ENCODE data around the gene GPNMB. TPM values are rescaled to one million over a fixed set of nuclear protein-coding genes. Genes with fewer than 3 reads are reported as not detected.
"Not testable (repeated sequence)": the region's sequence is repeated elsewhere in the genome, so short reads cannot be mapped to it uniquely, and the experiment has no call there.

Gene GPNMB
- total RNA-seq, 1 experiment from 2014 or later = 11.8 TPM

DNA sequence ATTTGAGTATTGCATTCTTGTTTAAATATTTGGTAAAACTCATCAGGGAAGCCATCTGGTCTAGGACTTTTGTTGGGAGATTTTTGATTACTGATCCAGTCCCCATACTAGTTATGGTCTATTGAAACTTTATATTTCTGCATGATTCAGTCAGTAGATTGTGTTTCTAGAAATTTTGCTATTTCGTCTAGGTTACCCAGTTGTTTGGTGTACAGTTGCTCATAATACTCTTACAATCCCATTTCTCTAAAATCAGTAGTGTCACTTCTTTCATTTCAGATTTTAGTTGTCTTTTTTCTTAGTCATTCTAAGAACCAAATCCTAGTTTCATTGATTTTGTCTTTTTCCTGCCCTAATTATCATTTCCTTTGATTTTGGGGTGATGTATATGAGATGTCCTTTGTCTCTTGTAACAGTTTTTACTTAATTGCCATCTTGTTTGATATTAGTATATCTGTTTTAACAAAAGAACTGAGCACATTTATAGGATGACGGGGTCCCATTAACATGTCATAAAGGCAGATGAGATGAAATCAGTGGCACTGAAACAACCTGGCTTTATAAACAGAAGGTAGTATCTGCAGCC is 60.5 kb downstream of the GPNMB start:
- no peak overlapping the region for H3K9ac ChIP-seq (ENCODE audit: low read length)
- no peaks in the 10 kb centered on the region for H3K9me2 ChIP-seq (replicated peaks; ENCODE audit: insufficient read depth, low read length)
- no peak overlapping the region for H3K27ac ChIP-seq (ENCODE audit: low read length)
- peaks cover 80% of the 10 kb centered on the region for H3K79me2 ChIP-seq (ENCODE audit: low read length)
- no peaks in the 10 kb centered on the region for H3K9me3 ChIP-seq (ENCODE audit: low read length)
- H3K36me3 ChIP-seq (ENCODE audit: insufficient read depth, low read length) = peaks cover 69% of the 10 kb centered on the region
- no peaks in the 10 kb centered on the region; the same call in 1 of the 2 replicates for H3K4me1 ChIP-seq (ENCODE audit: low read length)
- H2AFZ ChIP-seq (ENCODE audit: low read length) = no peak overlapping the region
- peak; percentile 43 for DNase-seq
- no peaks in the 10 kb centered on the region for H4K20me1 ChIP-seq (ENCODE audit: insufficient read depth, low read depth, low read length)
- no peak overlapping the region for H3K4me3 ChIP-seq (ENCODE audit: low read length)
- H3K27me3 ChIP-seq (ENCODE audit: low read length) = no peaks in the 10 kb centered on the region
- H3K4me2 ChIP-seq (ENCODE audit: low read depth, low read length, poor library complexity, severe bottlenecking) = no peak overlapping the region

DNA sequence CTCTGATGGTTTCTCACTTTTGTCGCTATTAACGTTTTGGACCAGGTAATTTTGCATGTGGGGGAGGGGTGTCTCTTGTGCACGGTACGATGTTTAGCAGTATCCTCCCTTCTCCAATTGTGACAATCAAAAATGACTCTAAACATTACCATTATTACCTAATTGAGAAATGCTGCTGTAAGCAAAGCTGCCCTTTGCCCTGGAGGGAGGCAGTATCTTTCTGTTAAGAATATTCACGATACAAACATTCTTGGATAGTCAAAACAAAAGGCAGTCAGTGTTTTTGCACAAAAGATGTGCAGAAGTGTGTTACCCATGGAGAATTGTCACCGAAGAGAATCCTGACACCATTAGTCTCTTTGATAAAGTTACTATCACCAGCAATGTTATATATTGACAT is 62.2 kb downstream of the GPNMB start:
- Histone ChIP-seq H4K20me1 (ENCODE audit: insufficient read depth, low read depth, low read length) (no peaks in the 10 kb centered on the region), H2AFZ (ENCODE audit: low read length) (no peak overlapping the region), H3K79me2 (ENCODE audit: low read length) (peaks cover 64% of the 10 kb centered on the region), H3K4me3 (ENCODE audit: low read length) (no peak overlapping the region), H3K9me2 (replicated peaks; ENCODE audit: insufficient read depth, low read length) (no peaks in the 10 kb centered on the region), H3K4me1 (ENCODE audit: low read length) (no peaks in the 10 kb centered on the region), H3K27ac (ENCODE audit: low read length) (no peak overlapping the region), H3K9ac (ENCODE audit: low read length) (no peak overlapping the region), H3K36me3 (ENCODE audit: insufficient read depth, low read length) (peaks cover 68% of the 10 kb centered on the region), H3K9me3 (ENCODE audit: low read length) (no peaks in the 10 kb centered on the region), H3K4me2 (ENCODE audit: low read depth, low read length, poor library complexity, severe bottlenecking) (no peak overlapping the region), H3K27me3 (ENCODE audit: low read length) (no peaks in the 10 kb centered on the region)
- DNase-seq = no peak

DNA sequence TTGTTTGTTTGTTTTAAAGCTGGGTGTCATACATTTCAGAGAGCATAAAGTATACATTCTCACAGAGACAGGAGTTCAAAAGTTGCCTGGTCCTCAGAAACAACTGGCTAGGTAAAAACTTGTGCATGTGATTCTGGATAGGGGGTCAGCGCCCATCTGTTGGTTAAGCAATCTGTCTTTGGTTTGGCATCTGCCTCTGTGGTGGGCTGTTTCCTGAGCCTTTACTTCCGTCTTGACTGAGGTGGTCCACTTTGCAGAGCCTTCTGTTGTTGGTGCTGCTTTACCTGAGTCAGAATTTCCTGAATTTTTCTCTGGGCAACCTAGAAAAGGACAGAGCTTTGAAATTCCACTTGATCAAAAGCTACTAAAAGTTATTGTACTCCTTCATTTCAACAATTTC is 65.6 kb downstream of the GPNMB start:
- not testable (repeated sequence) for DNase-seq; H3K27ac ChIP-seq (ENCODE audit: low read length); H3K9me2 ChIP-seq (replicated peaks; ENCODE audit: insufficient read depth, low read length); H3K4me1 ChIP-seq (ENCODE audit: low read length); H4K20me1 ChIP-seq (ENCODE audit: insufficient read depth, low read depth, low read length); H2AFZ ChIP-seq (ENCODE audit: low read length); H3K27me3 ChIP-seq (ENCODE audit: low read length); H3K4me3 ChIP-seq (ENCODE audit: low read length); H3K4me2 ChIP-seq (ENCODE audit: low read depth, low read length, poor library complexity, severe bottlenecking); H3K9ac ChIP-seq (ENCODE audit: low read length); H3K9me3 ChIP-seq (ENCODE audit: low read length)
- peaks cover 62% of the 10 kb centered on the region; the same call in 1 of the 2 replicates for H3K36me3 ChIP-seq (ENCODE audit: insufficient read depth, low read length)
- H3K79me2 ChIP-seq (ENCODE audit: low read length) = peaks cover 30% of the 10 kb centered on the region

DNA sequence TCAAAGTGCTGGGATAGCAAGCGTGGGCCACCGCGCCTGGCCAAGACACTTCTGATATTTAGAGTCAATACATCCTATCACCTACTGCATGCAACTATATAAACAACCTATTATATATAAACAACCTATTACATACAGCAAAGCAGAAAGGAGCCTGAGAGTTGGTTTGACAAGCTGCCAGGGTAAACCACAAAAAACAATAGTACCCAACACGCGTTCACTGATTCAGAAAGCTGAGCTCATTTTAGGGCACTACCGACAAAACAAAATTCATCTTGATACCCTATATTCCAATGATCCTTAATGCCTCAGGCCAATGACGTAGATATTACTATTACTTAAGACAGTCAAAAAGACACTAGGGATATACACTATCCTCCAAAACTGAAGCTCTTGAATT is 68.8 kb downstream of the GPNMB start:
- Histone ChIP-seq H4K20me1 (ENCODE audit: insufficient read depth, low read depth, low read length) (no peaks in the 10 kb centered on the region), H3K79me2 (ENCODE audit: low read length) (no peaks in the 10 kb centered on the region), H3K27ac (ENCODE audit: low read length) (no peak overlapping the region), H3K4me2 (ENCODE audit: low read depth, low read length, poor library complexity, severe bottlenecking) (no peak overlapping the region), H3K27me3 (ENCODE audit: low read length) (no peaks in the 10 kb centered on the region), H3K36me3 (ENCODE audit: insufficient read depth, low read length) (peaks cover 56% of the 10 kb centered on the region), H3K9me3 (ENCODE audit: low read length) (no peaks in the 10 kb centered on the region), H3K9me2 (replicated peaks; ENCODE audit: insufficient read depth, low read length) (no peaks in the 10 kb centered on the region), H3K9ac (ENCODE audit: low read length) (no peak overlapping the region), H2AFZ (ENCODE audit: low read length) (no peak overlapping the region), H3K4me1 (ENCODE audit: low read length) (no peaks in the 10 kb centered on the region), H3K4me3 (ENCODE audit: low read length) (no peak overlapping the region)
- no peak for DNase-seq

Other genes with a start within 250 kb of the GPNMB start
- 2.9 and 3.4 TPM in 2 replicates for gene HYCC1, start 232.6 kb upstream of the GPNMB start, total RNA-seq (2014; rRNA removed; shearing (Covaris generic); ENCODE audit: low replicate concordance)
- 20.2 and 23.1 TPM in 2 replicates for gene KLHL7, start 141.0 kb upstream of the GPNMB start, total RNA-seq (2014; rRNA removed; shearing (Covaris generic); ENCODE audit: low replicate concordance)
- 68.6 and 94.8 TPM in 2 replicates for gene NUP42, start 64.7 kb upstream of the GPNMB start, total RNA-seq (2014; rRNA removed; shearing (Covaris generic); ENCODE audit: low replicate concordance)
- 92.2 and 169 TPM in 2 replicates for gene MALSU1, start 52.6 kb downstream of the GPNMB start, total RNA-seq (2014; rRNA removed; shearing (Covaris generic); ENCODE audit: low replicate concordance)
- 61.5 and 120 TPM in 2 replicates for gene IGF2BP3, start 223.7 kb downstream of the GPNMB start, total RNA-seq (2014; rRNA removed; shearing (Covaris generic); ENCODE audit: low replicate concordance)